UCSD-AML1 (cell line): ENCODE measurements around the gene SNX14.
"Not testable (repeated sequence)": the region's sequence is repeated elsewhere in the genome, so short reads cannot be mapped to it uniquely, and the experiment has no call there.

Source experiments
- DNase-seq: peaks from one replicate; lab custom pipeline; 2025; ENCODE audit not compliant: unreplicated experiment; lab: John Stamatoyannopoulos, UW

Gene SNX14, protein sequence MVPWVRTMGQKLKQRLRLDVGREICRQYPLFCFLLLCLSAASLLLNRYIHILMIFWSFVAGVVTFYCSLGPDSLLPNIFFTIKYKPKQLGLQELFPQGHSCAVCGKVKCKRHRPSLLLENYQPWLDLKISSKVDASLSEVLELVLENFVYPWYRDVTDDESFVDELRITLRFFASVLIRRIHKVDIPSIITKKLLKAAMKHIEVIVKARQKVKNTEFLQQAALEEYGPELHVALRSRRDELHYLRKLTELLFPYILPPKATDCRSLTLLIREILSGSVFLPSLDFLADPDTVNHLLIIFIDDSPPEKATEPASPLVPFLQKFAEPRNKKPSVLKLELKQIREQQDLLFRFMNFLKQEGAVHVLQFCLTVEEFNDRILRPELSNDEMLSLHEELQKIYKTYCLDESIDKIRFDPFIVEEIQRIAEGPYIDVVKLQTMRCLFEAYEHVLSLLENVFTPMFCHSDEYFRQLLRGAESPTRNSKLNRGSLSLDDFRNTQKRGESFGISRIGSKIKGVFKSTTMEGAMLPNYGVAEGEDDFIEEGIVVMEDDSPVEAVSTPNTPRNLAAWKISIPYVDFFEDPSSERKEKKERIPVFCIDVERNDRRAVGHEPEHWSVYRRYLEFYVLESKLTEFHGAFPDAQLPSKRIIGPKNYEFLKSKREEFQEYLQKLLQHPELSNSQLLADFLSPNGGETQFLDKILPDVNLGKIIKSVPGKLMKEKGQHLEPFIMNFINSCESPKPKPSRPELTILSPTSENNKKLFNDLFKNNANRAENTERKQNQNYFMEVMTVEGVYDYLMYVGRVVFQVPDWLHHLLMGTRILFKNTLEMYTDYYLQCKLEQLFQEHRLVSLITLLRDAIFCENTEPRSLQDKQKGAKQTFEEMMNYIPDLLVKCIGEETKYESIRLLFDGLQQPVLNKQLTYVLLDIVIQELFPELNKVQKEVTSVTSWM

DNA sequence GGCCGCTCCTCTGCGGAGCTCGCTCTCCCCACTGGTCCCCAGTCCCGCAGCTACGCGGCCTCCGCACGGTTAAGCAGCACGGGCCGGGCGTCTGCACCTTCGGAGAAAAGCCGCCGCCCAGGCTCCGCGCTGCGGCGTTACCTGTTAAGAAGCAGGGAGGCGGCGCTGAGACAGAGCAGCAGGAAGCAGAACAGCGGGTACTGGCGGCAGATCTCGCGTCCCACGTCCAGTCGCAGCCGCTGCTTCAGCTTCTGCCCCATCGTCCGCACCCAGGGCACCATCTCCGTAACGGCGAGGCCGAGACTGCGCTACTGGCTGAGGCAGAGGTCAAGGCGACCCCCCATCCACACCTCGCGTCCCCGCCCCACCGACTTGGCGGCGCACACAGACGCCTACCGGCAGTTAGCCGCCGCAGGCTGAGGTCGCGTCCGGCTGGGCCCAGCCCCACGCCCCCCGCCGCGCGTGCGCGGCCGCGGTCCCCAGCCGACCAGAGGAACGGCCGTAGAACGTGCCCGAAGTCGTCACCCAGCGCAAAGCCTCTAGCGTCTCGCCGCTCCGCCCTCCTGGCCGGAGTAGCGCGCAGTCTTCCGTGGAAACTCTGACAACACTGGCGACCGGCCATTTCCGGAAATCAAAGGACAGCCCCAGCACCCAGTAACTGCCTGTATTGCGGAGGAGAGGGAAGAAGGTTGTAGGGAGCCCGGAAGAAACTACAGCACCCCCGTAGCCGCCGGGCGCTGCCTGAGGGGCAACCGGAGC lies at the start of gene SNX14:
Gene SNX14 (minus strand): TSS at position 421 of the 759 bp plus-strand sequence. CDS start 140 bp downstream, at position 281.
- DNase-seq: peak; percentile 97

DNA sequence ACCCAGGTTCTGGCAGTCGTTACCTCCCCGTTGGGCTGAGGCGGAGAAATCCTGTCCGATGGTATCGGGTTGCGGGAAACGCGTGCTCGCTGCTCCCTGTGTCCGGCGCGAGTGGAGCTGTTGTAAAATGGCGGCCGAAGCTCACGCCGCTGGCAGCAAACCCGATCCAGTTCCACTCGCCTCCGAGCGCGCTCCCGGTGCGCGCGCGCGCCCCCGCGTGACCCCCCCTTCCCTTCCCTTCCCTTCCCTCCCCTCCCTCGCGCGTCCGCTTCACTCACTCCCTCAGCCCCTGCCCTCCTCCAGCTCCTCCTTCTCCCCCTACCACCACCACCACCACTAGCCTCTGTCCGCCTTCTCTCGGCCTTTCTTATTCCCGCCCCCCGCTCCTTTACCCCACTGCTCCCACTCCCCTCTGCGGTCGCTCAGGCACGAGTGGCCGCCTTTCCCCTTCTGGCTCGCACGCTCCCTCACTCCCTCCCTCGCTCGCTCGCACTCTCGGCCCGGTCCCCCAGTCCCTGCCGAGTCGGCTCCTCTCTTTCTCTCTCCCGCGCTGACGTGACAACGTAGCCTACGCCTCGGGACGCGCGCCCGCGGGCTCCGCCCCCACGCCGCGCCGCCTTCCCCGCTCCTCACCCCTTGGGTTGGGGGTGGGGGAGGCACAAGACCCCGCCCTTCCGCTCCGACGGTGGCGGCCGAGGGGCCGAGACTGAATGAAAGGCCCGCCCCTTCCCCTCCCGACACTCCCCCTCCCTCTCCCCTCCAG lies 49.3 kb upstream of the SNX14 start, which contains the start of gene SYNCRIP:
Gene SYNCRIP (minus strand): TSS at position 113 of the 763 bp plus-strand sequence. CDS start 1,447 bp downstream, outside the sequence.
- peak; percentile 99 for DNase-seq

DNA sequence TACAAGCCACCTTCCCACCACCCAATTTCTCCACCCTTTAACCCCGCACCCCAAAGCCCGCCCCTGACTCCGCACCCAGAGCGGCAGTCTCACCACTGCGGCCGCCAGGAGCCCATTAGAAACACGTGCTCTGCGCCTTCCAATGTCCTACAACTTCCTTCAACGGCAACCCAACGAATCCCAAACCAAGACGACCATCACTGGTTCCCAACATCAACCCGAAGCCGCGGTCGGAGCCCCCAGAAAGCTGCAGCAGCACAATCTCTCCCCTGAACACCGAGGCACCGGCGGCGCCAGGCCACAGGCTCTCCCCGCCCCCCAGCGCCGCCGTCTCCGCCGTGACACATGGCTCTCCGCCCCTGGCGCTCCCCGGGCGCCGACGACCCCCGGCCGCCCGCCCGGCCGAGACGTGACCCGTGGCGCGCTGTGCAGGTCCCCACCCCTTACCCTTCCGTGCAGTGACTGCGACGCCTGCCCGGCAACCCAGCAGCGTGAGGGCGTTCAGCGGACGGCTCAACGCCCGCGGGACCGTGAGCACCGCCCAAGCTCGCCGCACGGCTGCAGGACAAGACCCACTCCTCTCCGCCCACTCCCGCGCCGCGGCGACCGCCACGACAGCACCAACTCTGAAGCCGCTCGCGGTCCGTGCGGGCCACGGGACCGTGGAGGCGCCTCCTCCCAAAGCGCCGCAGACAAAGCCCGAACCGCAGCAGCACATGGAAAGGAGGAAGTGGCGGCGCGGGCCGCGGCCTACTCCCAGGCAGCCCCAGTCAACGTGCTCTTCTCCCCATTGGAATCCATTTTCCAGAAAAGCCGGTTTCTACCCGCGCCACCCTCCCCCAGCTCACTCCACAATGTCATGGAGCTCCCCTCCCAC lies 48.5 kb upstream of the SNX14 start:
- peak; percentile 75 for DNase-seq

DNA sequence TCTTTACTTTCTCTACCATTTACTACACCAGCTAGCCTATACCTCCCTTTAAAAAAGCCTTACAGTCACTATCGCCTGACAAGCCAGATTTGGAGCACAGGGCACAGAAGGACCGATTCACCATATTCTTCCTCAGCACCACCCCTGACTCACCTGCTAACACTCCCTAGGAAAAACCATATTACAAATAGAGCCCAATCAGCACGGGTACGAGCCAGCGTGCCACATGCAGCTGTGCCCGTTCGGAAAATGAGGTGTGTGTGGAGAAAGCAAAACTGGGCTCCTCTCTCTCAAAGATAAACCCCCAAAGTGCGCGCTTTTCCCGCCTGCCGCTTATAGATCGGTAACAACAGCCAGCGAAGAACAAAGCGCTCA lies 47.9 kb upstream of the SNX14 start:
- no peak for DNase-seq

DNA sequence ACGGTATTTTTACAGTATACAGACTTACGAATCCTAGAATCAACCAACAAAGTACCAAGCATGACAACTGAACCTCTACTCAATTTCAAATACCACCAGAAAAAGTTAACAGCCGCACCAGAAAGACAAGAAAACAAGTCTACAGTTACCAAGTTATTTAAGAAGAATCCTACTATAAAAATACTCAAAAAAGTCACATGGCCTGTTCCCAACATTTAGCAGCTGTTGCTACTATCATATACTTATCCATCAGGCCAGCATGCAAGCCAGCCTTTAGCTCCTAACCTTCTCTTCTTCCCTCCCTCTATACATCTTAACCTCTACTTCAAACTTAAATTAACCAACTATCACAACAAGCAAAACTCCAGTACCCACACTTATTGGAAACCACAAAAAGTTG lies 47.2 kb upstream of the SNX14 start:
- no peak for DNase-seq

DNA sequence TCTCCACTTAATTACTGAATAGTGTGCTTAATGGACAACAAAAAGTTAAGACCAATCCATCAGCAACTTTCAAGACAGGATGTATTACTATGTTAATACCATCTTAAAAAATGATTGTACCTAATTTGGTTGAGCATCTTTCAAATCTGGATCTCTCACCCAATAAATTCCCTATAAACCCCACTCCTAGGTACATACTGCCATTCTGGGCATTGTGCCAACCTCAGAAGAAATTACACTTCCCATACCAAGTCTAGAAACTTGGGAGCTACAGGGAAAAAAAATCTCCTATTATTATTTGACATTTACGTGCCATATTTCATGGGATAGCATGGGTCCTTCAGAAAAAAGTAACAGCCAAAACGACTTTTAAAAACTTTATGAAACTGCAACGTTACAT lies 43.9 kb upstream of the SNX14 start:
- no peak for DNase-seq

DNA sequence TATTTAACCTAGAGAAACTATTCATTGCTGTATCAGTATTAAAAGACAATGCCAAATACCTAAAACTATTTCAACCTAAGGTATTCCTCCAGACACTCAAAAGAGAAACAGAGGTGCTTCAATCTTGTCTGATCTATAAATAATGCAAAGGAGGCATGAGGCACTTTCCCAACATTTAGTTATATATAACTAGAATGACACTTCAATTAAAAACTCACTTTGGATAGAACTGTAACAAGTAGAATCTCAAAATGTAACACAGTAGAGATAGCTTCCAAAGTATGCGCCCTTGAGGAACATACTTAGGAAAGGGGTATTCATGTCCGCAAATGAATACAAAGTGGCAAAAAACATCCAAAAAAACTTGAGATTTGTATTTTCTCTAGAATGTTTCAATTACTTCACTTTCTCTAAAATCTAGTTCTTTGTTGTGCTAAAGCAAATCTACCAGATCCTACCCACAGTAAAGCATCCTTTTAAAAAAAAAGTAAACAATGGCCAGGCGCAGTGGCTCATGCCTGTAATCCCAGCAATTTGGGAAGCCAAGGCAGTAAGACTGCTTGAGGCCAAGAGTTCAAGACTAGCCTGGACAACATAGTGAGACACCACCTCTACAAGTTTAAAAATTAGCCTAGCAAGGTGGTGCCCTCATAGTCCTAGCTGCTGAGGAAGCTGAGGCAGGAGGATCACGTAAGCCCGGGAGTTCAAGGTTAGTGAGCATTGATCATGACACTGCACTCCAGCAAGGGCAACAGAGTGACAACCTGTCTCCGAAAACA lies 38.7 kb upstream of the SNX14 start:
- DNase-seq: no peak

DNA sequence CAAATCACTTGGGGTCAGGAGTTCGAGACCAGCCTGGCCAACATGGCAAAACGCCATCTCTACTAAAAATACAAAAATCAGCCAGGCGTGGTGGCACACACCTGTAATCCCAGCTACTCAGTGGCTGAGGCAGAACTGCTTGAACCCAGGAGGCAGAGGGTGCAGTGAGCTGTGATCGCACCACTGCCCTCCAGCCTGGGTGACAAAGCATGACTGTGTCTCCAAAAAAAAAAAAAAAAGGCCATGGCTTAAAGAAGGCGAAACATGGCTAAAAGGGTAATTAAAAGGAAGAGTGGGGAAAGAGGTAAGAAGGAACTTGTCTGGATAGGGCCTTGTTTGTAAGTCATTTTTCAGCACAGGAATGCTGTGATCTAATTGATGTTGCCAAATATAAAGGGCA lies 37.5 kb upstream of the SNX14 start:
- not testable (repeated sequence) for DNase-seq

DNA sequence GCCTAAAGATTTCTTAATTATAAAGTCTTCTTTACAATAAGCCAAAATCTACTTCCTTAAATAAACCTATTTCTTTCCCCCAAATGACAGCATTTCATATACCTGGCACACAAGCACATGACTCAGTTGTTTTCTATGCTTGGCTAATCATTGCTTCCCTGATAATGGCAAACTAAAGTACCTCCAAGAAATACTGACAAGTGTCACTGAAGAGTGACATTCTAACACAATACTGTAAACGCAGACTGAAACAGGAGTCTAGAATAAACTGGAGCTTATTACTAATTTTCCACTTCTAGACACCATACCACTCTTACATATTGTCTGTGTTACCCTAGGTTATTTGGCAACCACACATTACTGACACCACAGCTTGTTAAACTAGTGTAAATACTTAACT lies 34.7 kb upstream of the SNX14 start:
- DNase-seq: no peak

DNA sequence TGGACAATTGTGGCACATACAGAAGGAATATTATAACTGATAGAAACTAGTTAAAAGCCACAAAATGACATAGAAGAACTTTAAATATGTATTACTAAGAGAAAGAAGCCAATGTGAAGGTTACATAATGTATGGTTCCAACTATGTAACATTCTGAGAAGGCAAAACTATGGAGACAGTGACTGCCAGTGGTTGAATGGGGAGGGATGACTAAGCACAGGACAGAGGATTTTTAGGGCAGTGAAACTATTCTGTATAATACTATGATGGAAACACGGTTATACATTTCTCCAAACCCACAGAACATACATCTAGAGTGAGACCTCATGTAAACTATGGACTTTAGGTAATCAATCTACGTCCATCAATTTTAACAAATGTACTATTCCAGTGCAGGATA lies 26.6 kb upstream of the SNX14 start:
- no peak for DNase-seq

DNA sequence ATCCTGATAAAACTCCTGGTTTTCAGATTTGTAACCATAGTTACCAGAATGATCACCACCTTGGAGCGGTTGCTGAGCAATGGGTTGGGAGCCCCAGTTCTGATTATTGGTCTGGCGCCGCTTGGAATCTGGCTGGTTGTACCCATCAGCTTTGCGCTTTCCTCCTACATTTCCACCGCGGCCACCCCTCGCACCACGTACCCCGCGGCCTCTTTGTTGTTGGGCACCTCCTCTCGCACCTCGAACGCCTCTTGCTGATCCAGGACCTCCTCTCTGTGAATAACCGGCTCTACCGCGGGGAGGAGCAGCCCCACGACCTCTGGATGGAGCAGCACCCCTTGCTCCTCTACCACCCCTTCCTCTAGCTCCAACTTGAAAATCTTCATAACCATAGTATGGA lies 21.1 kb upstream of the SNX14 start:
- no peak for DNase-seq

DNA sequence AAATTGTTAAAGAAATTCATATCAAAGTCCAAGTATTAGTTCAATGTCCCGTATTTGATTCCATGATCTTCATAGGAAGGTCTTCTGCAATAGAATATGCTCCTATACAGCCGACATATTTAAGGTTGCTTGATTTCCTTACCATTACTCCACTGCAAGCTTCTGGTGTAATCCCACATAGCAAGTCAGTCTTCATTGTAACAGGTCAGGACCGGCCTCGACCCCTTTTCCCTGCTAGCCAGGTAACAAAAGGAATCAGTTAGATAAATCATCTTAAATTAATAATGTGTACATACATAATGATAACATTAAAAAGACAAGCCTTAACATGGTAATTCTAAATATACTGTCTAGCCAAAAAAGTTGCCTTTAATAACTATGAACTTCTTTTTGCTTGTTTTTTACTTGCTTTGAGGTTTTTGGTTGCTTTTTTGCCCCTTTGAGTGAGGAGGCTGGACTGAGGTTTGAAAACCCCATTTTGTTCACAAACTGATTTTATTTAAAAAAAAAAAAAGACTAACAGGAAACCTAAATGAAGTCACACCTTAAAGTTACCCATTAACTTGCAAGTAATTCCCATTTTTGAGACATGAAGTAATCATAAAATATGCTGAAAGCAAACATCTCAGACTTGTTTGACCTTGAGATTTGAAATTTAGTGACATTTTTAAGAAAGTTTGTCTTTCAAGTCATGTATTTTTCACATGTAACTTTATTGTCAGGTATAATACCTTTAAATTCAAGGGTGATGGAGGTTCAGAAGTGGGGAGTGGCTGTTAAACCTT lies 19.2 kb upstream of the SNX14 start:
- DNase-seq: no peak

DNA sequence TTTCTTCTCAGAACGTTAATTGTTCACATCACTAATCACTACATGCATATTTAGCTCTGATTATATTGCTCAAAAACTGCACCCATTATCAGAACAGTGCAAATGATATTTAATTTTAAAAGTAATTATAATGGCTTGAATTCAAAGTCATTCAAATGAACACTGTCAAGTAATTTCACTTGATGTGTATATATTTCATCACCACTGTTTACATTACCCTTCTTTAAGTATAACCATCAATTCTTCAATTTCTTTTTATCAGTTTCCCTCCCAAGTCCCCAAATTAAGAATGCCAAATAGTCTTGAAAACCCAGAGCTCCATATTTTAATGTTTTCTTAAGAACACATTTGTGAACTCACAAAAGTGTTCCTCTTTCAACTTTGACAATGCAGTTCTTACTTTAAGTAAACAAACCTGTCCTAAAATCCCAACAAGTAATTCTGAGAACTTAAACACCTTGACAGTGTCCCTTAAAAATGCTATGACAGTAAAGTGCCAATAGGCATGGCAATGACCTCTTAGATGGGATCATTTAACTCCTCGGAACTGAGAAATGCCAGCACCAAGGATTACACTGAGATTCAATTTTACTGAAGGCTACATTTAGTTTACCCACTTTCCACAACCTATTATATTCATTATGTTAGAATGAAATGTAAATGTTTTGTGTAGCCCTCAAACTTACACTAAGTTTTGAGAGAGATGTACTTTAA lies 16.7 kb upstream of the SNX14 start:
- no peak for DNase-seq

DNA sequence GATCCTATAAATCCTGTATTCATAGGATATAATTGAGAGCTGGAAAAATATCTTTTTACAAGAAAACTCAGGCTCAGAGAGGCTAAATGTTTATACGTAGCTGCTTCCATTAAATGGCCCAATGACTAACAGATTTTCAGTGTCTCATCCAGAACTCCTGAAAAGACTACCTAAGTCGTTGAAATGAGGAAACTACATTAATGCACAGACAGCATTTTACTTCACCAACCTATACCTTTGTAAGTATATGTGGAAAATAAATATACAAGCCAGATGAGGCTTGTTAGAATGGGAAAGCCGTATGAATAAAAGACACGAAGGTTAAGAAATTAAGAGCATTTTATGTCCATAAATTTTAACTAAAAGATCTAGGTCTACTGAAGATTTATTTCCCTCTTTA lies 8.4 kb upstream of the SNX14 start:
- no peak for DNase-seq

DNA sequence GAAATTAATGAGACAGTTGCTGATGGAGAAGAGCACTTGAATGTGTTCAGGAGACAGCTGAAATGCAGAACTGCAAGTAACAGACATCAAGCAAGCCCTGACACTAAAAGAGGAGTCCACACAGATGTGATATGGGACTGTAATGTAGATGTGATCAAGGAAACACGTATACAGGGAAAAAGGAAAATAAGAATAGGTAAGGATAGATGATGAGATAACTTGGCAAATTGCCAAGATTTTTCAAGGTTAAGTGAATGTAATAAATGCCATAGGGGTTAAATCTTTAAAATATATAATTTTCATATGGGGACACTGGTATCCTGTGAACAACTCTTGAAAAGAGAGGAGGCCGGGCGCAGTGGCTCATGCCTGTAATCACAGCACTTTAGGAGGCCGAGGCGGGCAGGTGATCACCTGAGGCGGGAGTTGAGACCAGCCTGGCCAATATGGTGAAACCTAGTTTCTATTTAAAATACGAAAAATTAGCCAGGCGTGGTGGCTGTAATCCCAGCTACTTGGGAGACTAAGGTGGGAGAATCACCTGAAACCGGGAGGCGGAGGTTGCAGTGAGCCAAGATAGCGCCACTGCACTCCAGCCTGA lies 7.2 kb upstream of the SNX14 start:
- no peak for DNase-seq

DNA sequence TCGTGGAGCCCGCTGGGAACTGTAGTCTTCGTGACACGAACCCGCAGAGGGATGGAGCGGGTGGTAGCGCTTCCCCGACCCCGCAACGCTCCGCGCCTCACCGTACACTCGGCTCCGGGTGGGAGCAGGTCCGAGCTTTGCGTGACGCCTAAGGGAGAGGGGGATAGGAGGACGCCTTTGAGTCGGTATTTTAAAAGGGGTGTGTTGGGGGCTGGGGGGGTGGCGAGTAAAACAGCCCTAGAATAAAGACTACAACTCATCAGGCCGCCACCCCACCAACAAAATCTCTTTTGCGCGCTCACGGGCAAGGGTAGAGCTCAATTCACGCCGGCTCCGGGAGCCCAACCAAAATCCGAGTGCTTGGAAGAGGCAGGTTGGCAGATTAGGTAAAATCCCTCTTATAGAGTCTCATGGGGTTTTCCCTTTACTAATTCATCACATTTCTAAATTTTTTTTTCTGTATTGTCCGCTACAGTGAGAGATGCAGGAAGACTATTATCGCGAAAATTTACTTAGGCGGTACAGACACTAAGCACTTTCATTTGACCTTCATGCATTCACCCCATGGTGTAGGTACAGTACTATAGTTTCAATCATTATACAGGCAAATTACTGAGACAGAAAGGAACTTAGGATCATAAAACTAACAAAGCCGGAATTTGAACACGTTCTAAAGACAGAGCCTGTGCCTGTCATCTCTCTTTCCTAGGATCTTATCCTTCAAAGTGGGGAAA lies 706 bp upstream of the SNX14 start:
- DNase-seq: no peak
